Measurements from ENCODE around the gene MPRIP.

MPRIP gene

DNA sequence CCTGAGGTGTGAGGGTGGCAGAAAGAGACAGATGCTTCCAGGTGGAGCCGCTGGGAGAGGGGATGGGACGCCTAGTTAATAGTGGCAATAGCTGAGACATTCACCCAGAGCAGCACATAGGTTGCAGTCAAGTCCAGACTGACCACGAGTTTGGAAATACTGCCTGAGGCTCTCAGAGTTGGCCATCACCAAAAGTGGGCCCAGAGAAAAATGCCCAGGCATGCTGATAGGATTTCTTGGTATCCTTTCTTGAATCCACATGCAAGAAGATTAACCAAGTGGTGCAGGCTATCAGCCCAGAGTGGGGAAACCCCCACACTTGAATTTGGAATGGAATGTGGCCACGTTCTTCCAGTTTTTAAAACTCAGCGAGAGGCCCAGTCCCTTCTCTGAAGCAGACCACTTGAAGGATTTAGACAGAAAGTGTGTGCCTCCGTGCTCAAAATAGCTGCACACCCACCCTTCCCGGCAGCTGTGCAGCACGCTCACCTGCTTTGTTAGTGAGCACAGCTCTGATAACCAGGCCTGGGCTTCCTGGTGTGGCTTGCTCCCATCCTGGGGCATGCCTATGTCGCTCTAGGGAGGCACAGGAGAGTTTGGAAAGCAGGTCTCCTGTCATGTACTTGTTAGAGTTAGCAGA is 128.2 kb downstream of the MPRIP start:
- no peak overlapping the region for H3K27ac ChIP-seq (ENCODE audit: extremely low read depth, low read depth, low read length)
- peaks cover 3 to 94% of the 10 kb centered on the region in 2 experiments; a peak in 2 of 3 replicates for H3K36me3 ChIP-seq (ENCODE audit: control insufficient read depth in 2 of 2, insufficient read depth in 1 of 2, low read length in 2 of 2)
- H3K4me3 ChIP-seq (ENCODE audit: low read depth, low read length), result no peak overlapping the region
- H3K9me3 ChIP-seq (ENCODE audit: control insufficient read depth, insufficient read depth, low read depth, low read length), result no peaks in the 10 kb centered on the region
- H3K4me1 ChIP-seq (ENCODE audit: control insufficient read depth, insufficient read depth, low read length), result no peaks in the 10 kb centered on the region
- TF ChIP-seq ZFP41 (tag by site-specific recombination; IDR thresholded peaks at IDR 0.05; ENCODE audit: borderline replicate concordance) (no peak), OSR2 (tag by site-specific recombination; IDR thresholded peaks at IDR 0.05) (no peak), ZNF501 (tag by site-specific recombination; IDR thresholded peaks at IDR 0.05) (no peak), ZNF112 (tag by site-specific recombination; IDR thresholded peaks at IDR 0.05) (no peak), ZNF132 (tag by site-specific recombination; IDR thresholded peaks at IDR 0.05; ENCODE audit: borderline replicate concordance) (no peak), KLF16 (tag by site-specific recombination; IDR thresholded peaks at IDR 0.05) (no peak), ZNF239 (tag by site-specific recombination; IDR thresholded peaks at IDR 0.05) (no peak), ZBTB48 (tag by site-specific recombination; IDR thresholded peaks at IDR 0.05) (no peak), ZNF133 (tag by site-specific recombination; IDR thresholded peaks at IDR 0.05) (no peak), ZNF76 (tag by site-specific recombination; IDR thresholded peaks at IDR 0.05; ENCODE audit: borderline replicate concordance, low read depth) (no peak)
- ChIA-PET POLR2A (no interaction called here), CTCF (no interaction called here)

DNA sequence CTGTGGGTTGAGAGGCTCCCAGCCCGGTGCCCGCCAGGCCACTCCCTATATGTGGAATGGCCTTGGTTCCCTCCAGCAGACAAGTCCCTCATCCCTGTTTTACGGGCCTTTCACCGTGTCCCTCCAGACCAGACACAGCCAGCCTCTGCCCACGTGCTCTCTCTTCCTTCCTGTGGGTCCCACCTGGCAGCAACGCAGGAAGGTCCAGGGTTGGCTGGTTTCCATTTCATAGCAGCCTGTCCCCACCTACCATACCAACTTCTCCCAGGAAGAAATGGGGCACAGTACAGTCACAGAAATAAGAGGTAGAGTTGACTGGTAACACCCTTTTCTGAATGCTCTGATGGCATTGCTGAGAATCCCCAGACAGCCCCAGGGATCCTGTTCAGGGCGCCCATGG is 128.9 kb downstream of the MPRIP start:
- CTCF ChIA-PET, result interaction anchor here (1.0 kb wide), 1 partner anchor 29 kb away, joined by 4 read pairs; no protein-coding TSS in a partner anchor
- POLR2A ChIA-PET, result no interaction called here
- H3K4me3 ChIP-seq (ENCODE audit: low read depth, low read length), result no peak overlapping the region
- no peaks in the 10 kb centered on the region for H3K4me1 ChIP-seq (ENCODE audit: control insufficient read depth, insufficient read depth, low read length)
- no peaks in the 10 kb centered on the region for H3K9me3 ChIP-seq (ENCODE audit: control insufficient read depth, insufficient read depth, low read depth, low read length)
- TF ChIP-seq, protein P1, sequence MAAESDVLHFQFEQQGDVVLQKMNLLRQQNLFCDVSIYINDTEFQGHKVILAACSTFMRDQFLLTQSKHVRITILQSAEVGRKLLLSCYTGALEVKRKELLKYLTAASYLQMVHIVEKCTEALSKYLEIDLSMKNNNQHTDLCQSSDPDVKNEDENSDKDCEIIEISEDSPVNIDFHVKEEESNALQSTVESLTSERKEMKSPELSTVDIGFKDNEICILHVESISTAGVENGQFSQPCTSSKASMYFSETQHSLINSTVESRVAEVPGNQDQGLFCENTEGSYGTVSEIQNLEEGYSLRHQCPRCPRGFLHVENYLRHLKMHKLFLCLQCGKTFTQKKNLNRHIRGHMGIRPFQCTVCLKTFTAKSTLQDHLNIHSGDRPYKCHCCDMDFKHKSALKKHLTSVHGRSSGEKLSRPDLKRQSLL (tag by site-specific recombination; IDR thresholded peaks at IDR 0.05), result no peak
- TF ChIP-seq ZNF560 (tag by site-specific recombination; IDR thresholded peaks at IDR 0.05; ENCODE audit: borderline replicate concordance) (no peak), ZNF830 (tag by site-specific recombination; IDR thresholded peaks at IDR 0.05; ENCODE audit: low read depth) (no peak), ZIC2 (tag by site-specific recombination; IDR thresholded peaks at IDR 0.05) (no peak), OSR2 (tag by site-specific recombination; IDR thresholded peaks at IDR 0.05) (no peak), ZNF426 (tag by site-specific recombination; IDR thresholded peaks at IDR 0.05) (no peak), HOXC10 (CRISPR knock-in tag; IDR thresholded peaks at IDR 0.05) (no peak), ZNF677 (tag by site-specific recombination; IDR thresholded peaks at IDR 0.05) (no peak), HOXD13 (CRISPR knock-in tag; IDR thresholded peaks at IDR 0.05; ENCODE audit: borderline replicate concordance) (no peak), ZNF146 (tag by site-specific recombination; IDR thresholded peaks at IDR 0.05) (no peak), TRIM28 (IDR thresholded peaks at IDR 0.05; ENCODE audit: borderline replicate concordance, low read length) (no peak), ZNF404 (tag by site-specific recombination; IDR thresholded peaks at IDR 0.05) (no peak), SCRT1 (tag by site-specific recombination; IDR thresholded peaks at IDR 0.05; ENCODE audit: borderline replicate concordance) (no peak)
- TF ChIP-seq, protein P2, sequence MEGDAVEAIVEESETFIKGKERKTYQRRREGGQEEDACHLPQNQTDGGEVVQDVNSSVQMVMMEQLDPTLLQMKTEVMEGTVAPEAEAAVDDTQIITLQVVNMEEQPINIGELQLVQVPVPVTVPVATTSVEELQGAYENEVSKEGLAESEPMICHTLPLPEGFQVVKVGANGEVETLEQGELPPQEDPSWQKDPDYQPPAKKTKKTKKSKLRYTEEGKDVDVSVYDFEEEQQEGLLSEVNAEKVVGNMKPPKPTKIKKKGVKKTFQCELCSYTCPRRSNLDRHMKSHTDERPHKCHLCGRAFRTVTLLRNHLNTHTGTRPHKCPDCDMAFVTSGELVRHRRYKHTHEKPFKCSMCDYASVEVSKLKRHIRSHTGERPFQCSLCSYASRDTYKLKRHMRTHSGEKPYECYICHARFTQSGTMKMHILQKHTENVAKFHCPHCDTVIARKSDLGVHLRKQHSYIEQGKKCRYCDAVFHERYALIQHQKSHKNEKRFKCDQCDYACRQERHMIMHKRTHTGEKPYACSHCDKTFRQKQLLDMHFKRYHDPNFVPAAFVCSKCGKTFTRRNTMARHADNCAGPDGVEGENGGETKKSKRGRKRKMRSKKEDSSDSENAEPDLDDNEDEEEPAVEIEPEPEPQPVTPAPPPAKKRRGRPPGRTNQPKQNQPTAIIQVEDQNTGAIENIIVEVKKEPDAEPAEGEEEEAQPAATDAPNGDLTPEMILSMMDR (tag by site-specific recombination; IDR thresholded peaks at IDR 0.05), result no peak
- TF ChIP-seq, protein P3, sequence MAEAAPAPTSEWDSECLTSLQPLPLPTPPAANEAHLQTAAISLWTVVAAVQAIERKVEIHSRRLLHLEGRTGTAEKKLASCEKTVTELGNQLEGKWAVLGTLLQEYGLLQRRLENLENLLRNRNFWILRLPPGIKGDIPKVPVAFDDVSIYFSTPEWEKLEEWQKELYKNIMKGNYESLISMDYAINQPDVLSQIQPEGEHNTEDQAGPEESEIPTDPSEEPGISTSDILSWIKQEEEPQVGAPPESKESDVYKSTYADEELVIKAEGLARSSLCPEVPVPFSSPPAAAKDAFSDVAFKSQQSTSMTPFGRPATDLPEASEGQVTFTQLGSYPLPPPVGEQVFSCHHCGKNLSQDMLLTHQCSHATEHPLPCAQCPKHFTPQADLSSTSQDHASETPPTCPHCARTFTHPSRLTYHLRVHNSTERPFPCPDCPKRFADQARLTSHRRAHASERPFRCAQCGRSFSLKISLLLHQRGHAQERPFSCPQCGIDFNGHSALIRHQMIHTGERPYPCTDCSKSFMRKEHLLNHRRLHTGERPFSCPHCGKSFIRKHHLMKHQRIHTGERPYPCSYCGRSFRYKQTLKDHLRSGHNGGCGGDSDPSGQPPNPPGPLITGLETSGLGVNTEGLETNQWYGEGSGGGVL (tag by site-specific recombination; IDR thresholded peaks at IDR 0.05), result no peak
- TF ChIP-seq, protein P4, sequence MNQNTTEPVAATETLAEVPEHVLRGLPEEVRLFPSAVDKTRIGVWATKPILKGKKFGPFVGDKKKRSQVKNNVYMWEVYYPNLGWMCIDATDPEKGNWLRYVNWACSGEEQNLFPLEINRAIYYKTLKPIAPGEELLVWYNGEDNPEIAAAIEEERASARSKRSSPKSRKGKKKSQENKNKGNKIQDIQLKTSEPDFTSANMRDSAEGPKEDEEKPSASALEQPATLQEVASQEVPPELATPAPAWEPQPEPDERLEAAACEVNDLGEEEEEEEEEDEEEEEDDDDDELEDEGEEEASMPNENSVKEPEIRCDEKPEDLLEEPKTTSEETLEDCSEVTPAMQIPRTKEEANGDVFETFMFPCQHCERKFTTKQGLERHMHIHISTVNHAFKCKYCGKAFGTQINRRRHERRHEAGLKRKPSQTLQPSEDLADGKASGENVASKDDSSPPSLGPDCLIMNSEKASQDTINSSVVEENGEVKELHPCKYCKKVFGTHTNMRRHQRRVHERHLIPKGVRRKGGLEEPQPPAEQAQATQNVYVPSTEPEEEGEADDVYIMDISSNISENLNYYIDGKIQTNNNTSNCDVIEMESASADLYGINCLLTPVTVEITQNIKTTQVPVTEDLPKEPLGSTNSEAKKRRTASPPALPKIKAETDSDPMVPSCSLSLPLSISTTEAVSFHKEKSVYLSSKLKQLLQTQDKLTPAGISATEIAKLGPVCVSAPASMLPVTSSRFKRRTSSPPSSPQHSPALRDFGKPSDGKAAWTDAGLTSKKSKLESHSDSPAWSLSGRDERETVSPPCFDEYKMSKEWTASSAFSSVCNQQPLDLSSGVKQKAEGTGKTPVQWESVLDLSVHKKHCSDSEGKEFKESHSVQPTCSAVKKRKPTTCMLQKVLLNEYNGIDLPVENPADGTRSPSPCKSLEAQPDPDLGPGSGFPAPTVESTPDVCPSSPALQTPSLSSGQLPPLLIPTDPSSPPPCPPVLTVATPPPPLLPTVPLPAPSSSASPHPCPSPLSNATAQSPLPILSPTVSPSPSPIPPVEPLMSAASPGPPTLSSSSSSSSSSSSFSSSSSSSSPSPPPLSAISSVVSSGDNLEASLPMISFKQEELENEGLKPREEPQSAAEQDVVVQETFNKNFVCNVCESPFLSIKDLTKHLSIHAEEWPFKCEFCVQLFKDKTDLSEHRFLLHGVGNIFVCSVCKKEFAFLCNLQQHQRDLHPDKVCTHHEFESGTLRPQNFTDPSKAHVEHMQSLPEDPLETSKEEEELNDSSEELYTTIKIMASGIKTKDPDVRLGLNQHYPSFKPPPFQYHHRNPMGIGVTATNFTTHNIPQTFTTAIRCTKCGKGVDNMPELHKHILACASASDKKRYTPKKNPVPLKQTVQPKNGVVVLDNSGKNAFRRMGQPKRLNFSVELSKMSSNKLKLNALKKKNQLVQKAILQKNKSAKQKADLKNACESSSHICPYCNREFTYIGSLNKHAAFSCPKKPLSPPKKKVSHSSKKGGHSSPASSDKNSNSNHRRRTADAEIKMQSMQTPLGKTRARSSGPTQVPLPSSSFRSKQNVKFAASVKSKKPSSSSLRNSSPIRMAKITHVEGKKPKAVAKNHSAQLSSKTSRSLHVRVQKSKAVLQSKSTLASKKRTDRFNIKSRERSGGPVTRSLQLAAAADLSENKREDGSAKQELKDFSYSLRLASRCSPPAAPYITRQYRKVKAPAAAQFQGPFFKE (tag by site-specific recombination; IDR thresholded peaks at IDR 0.05; ENCODE audit: borderline replicate concordance), result no peak
- peaks cover 3 to 94% of the 10 kb centered on the region in 2 experiments; a peak in 2 of 3 replicates for H3K36me3 ChIP-seq (ENCODE audit: control insufficient read depth in 2 of 2, insufficient read depth in 1 of 2, low read length in 2 of 2)
- H3K27ac ChIP-seq (ENCODE audit: extremely low read depth, low read depth, low read length), result no peak overlapping the region
